Subcutaneous abdominal adipose tissue (tissue), 5 donors: ENCODE data around the gene RYR2.
"Not testable (repeated sequence)": the region's sequence is repeated elsewhere in the genome, so short reads cannot be mapped to it uniquely, and the experiment has no call there.

Experiments
- H3K27ac ChIP-seq: one replicate; pipeline ENCODE4 v1.7.0; 2013; ENCODE audit warnings: low read depth, mild to moderate bottlenecking, inconsistent platforms, low read length, moderate library complexity
- H3K27me3 ChIP-seq, 5 donors: one replicate each; pipeline ENCODE4 v1.7.0; 2013; ENCODE audit warnings: low read length in 5 of 5, inconsistent platforms in 1 of 5; ENCODE audit not compliant: control insufficient read depth in 5 of 5, insufficient read depth in 4 of 5
- H3K36me3 ChIP-seq, 5 donors: one replicate each; pipeline ENCODE4 v1.7.0; 2013; ENCODE audit warnings: low read length in 5 of 5; ENCODE audit not compliant: control insufficient read depth in 5 of 5, insufficient read depth in 5 of 5
- H3K4me1 ChIP-seq, 5 donors: one replicate each; pipeline ENCODE4 v1.7.0; 2013; ENCODE audit warnings: low read length in 5 of 5, mild to moderate bottlenecking in 3 of 5, moderate library complexity in 1 of 5; ENCODE audit not compliant: control insufficient read depth in 5 of 5, insufficient read depth in 5 of 5
- H3K4me3 ChIP-seq, 5 donors: one replicate each; pipeline ENCODE4 v1.7.0; 2013; ENCODE audit warnings: low read length in 5 of 5, low read depth in 1 of 5
- H3K9ac ChIP-seq, 5 donors: one replicate each; pipeline ENCODE4 v1.7.0; 2013; ENCODE audit warnings: low read length in 5 of 5, mild to moderate bottlenecking in 4 of 5, moderate library complexity in 3 of 5
- H3K9me3 ChIP-seq, 5 donors: one replicate each; pipeline ENCODE4 v1.7.0; 2013; ENCODE audit warnings: low read length in 5 of 5; ENCODE audit not compliant: control insufficient read depth in 5 of 5
- donor health status: healthy.
- donor health status: healthy.
- donor health status: healthy.
- donor health status: healthy.
- donor health status: healthy.

Gene RYR2

GRCh38 chr1:237566581-237566980 is 524.6 kb downstream of the RYR2 start:
- Histone ChIP-seq H3K36me3 (no peaks in the 10 kb centered on the region), H3K4me3 (no peak overlapping the region), H3K4me1 (no peaks in the 10 kb centered on the region), H3K9me3 (no peaks in the 10 kb centered on the region), H3K9ac (no peak overlapping the region), H3K27ac (no peak overlapping the region), H3K27me3 (no peaks in the 10 kb centered on the region)

DNA sequence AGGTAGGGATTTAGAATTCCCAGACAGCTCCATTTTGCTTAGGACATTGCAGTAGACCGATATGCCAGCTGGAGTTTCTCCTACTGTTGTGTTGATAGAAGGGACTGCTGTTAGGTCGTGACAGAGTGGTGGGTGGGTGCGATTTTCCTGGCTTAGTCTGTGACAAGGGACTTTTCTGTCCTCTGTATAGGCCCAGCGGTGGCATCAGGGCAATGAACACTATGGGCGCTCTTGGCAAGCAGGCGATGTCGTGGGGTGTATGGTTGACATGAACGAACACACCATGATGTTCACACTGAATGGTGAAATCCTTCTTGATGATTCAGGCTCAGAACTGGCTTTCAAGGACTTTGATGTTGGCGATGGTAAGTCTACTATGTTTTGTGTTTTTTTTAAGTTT is 527.0 kb downstream of the RYR2 start:
- Histone ChIP-seq H3K27ac (no peak overlapping the region), H3K36me3 (no peaks in the 10 kb centered on the region), H3K27me3 (no peaks in the 10 kb centered on the region), H3K9ac (no peak overlapping the region), H3K4me1 (no peaks in the 10 kb centered on the region), H3K4me3 (no peak overlapping the region), H3K9me3 (no peaks in the 10 kb centered on the region)

DNA sequence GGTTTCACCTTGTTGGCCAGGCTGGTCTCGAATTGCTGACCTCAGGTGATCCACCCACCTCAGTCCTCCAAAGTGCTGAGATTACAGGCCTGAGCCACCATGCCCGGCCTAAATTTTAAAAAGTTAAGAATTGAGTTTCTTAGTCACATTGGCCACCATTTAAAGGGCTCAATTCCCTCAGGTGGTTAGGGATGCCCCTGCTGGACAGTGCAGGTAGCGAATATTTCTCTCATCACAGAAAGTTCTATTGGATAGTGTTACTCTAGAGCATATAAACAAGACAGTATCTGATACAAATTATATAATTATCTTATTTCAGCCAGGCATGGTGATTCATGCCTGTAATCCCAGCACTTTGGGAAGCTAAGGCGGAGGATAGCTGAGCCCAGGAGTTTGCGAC is 528.5 kb downstream of the RYR2 start:
- peaks cover 0 to 8% (median 5%) of the 10 kb centered on the region in 5 donors for H3K9me3 ChIP-seq

DNA sequence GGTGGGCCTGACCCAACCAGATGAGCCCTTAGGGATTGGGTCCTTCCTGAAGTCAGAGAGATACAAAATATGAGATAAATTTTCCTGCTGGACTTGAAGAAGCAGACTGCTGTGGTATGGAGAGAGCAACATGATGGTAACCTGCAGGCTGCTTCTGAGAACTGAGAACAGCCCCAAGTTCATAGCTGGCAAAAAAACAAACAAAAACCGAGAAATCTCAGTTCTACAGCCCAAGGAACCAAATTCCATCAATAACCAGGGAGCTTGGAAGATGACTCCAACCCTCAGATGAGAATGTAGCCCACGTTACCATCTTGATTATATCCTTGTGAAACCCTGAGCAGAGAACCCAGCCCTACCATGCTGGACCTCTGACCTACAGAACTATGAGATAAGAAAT is 532.6 kb downstream of the RYR2 start:
- Histone ChIP-seq H3K4me1 (no peaks in the 10 kb centered on the region), H3K9me3 (peaks cover 0 to 23% (median 9%) of the 10 kb centered on the region in 5 donors), H3K9ac (no peak overlapping the region), H3K4me3 (no peak overlapping the region), H3K36me3 (no peaks in the 10 kb centered on the region), H3K27ac (no peak overlapping the region), H3K27me3 (no peaks in the 10 kb centered on the region)

More for the DNA sequence above, 528.5 kb downstream of the RYR2 start:
- Histone ChIP-seq H3K27me3 (no peaks in the 10 kb centered on the region), H3K27ac (no peak overlapping the region), H3K4me1 (no peaks in the 10 kb centered on the region), H3K36me3 (no peaks in the 10 kb centered on the region), H3K9ac (no peak overlapping the region), H3K4me3 (no peak overlapping the region)

DNA sequence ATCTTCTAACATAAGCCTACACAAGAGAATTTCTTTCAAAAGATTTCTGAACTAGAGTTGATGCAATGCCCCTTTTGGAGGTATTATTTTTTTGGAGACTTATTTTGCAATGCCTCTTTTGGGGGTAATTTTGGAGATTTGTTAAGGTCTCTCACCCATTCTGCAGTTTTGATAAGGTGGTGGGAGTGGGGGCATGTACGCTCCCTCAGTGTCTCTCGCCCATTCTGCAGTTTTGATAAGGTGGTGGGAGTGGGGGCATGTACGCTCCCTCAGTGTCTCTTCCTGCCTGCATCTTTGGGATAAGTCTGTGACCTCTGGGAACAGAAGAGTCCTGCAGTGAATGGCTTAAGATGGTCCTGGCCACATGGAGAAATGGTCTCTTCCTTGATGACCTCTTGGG is 536.6 kb downstream of the RYR2 start:
- Histone ChIP-seq H3K9ac (no peak overlapping the region), H3K4me3 (no peak overlapping the region), H3K27ac (no peak overlapping the region), H3K36me3 (no peaks in the 10 kb centered on the region), H3K4me1 (no peaks in the 10 kb centered on the region), H3K9me3 (peaks cover 0 to 33% (median 12%) of the 10 kb centered on the region in 5 donors), H3K27me3 (no peaks in the 10 kb centered on the region)

DNA sequence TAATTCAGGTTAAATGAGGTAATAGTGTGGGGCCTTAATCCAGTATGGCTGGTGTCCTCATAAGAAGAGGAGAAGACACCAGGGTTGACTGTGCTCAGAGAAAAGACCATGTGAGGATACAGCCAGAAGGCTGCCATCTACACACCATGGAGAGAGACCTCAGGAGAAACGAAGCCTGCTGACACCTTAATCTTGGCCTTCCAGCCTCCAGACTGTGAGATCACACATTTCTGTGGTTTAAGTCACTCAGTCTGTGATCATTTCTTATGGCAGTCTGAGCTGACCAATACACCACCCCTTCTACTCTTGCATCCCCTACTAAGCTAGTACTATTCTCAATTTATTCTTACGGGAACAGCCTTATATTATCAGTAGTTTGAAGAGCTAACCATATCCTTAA is 538.7 kb downstream of the RYR2 start:
- Histone ChIP-seq H3K4me1 (no peaks in the 10 kb centered on the region), H3K27me3 (no peaks in the 10 kb centered on the region), H3K9ac (no peak overlapping the region), H3K36me3 (no peaks in the 10 kb centered on the region), H3K27ac (no peak overlapping the region), H3K9me3 (peaks cover 0 to 27% (median 7%) of the 10 kb centered on the region in 5 donors), H3K4me3 (peak overlapping the region in 1 of 5 donors; percentile 9)

GRCh38 chr1:237583270-237583669 is 541.3 kb downstream of the RYR2 start:
- Histone ChIP-seq H3K9me3 (peaks cover 0 to 17% (median 3%) of the 10 kb centered on the region in 5 donors), H3K27me3 (no peaks in the 10 kb centered on the region), H3K9ac (no peak overlapping the region), H3K4me1 (no peaks in the 10 kb centered on the region), H3K27ac (no peak overlapping the region), H3K36me3 (no peaks in the 10 kb centered on the region), H3K4me3 (no peak overlapping the region)

GRCh38 chr1:237583756-237584155 is 541.8 kb downstream of the RYR2 start:
- Histone ChIP-seq H3K36me3 (no peaks in the 10 kb centered on the region), H3K4me1 (no peaks in the 10 kb centered on the region), H3K9ac (no peak overlapping the region), H3K9me3 (peaks cover 0 to 12% (median 3%) of the 10 kb centered on the region in 5 donors), H3K4me3 (no peak overlapping the region), H3K27ac (no peak overlapping the region), H3K27me3 (no peaks in the 10 kb centered on the region)

GRCh38 chr1:237590386-237590785 is 548.4 kb downstream of the RYR2 start:
- no peaks in the 10 kb centered on the region for H3K36me3 ChIP-seq
- H3K27ac ChIP-seq = no peak overlapping the region
- H3K9ac ChIP-seq = no peak overlapping the region
- H3K27me3 ChIP-seq = no peaks in the 10 kb centered on the region
- H3K4me3 ChIP-seq = no peak overlapping the region
- no peaks in the 10 kb centered on the region for H3K4me1 ChIP-seq
- H3K9me3 ChIP-seq = peaks cover 0 to 1% (median under 1%) of the 10 kb centered on the region in 5 donors

- no peaks in the 10 kb centered on the region for H3K4me1 ChIP-seq
- H3K27me3 ChIP-seq = no peaks in the 10 kb centered on the region
- H3K36me3 ChIP-seq = no peaks in the 10 kb centered on the region
- peaks cover 0 to 6% (median 4%) of the 10 kb centered on the region in 5 donors for H3K9me3 ChIP-seq
- H3K9ac ChIP-seq = no peak overlapping the region
- H3K27ac ChIP-seq = no peak overlapping the region
- H3K4me3 ChIP-seq = no peak overlapping the region
Measured at GRCh38 chr1:237591353-237591752, 549.4 kb downstream of the RYR2 start.

GRCh38 chr1:237603036-237603568 is 561.1 kb downstream of the RYR2 start:
- H3K4me3 ChIP-seq, H3K27me3 ChIP-seq, H3K4me1 ChIP-seq, H3K9ac ChIP-seq, H3K27ac ChIP-seq, H3K36me3 ChIP-seq: not testable (repeated sequence)
- peaks cover 0 to 12% (median 0%) of the 10 kb centered on the region in 5 donors for H3K9me3 ChIP-seq
